GM12878 (cell line): ENCODE measurements around the gene AQP3. TPM values are rescaled to one million over a fixed set of nuclear protein-coding genes. Genes with fewer than 3 reads are reported as not detected.

ENCODE experiments used
- ATAC-seq: fragments of 200-7000 bp; cut with Tn5 transposase; 3 replicates; pipeline ENCODE4 v1.9.1; 2020; ENCODE audit warnings: mild to moderate bottlenecking, moderate library complexity
- BruUV-seq: library from RNA; stranded (reverse); fragments of 400-500 nt; replicated peaks from 2 replicates; lab custom pipeline; 2021; lab: Mats Ljungman, UMichigan
- CTCF ChIA-PET: fragments of 300-600 bp; sonication (Branson Sonifier 250); formaldehyde crosslinking; extraction: SDS; loops from one replicate; lab custom pipeline; 2021; ENCODE audit warnings: inconsistent platforms; lab: Yijun Ruan, JAX
- POLR2A ChIA-PET: fragments of 350-600 bp; formaldehyde crosslinking; extraction: SDS; loops from one replicate; lab custom pipeline; 2021; ENCODE audit warnings: inconsistent platforms; lab: Charles Lee
- RAD21 ChIA-PET: fragments of 300-600 bp; sonication (Branson Sonifier 250); formaldehyde crosslinking; loops from one replicate; lab custom pipeline; 2023; ENCODE audit warnings: antibody characterized with exemption; ENCODE audit not compliant: unreplicated experiment; lab: Charles Lee
- SMC1A ChIA-PET: fragments of 300-600 bp; sonication (Branson Sonifier 250); formaldehyde crosslinking; loops from one replicate; lab custom pipeline; 2023; ENCODE audit not compliant: unreplicated experiment, uncharacterized antibody; lab: Charles Lee
- DNase-seq: peaks from one replicate; pipeline ENCODE4 v3.0.0-alpha.2; 2011; ENCODE audit warnings: low read depth, low spot score
- FAIRE-seq: peaks from 3 replicates; lab custom pipeline; 2011; peaks lifted over from hg19 to GRCh38; lab: Jason Lieb, UNC
- H2AFZ ChIP-seq: 2 replicates; pipeline ENCODE4 v1.6.0; 2011; ENCODE audit warnings: low read depth, low read length, control low read depth; ENCODE audit not compliant: control insufficient read depth
- H3K27ac ChIP-seq: 2 replicates; pipeline ENCODE4 v1.5.1; 2011; ENCODE audit warnings: control low read depth; ENCODE audit not compliant: control insufficient read depth, insufficient read depth
- H3K27me3 ChIP-seq, 2 experiments: replicated peaks in 1 of 2; 2 replicates each; pipeline versions ENCODE4 v1.6.0 to v1.6.1; 2011; ENCODE audit warnings: low read length in 1 of 2; ENCODE audit not compliant: control insufficient read depth in 2 of 2, insufficient read depth in 2 of 2
- H3K36me3 ChIP-seq, 2 experiments: 2 replicates each; pipeline ENCODE4 v1.5.1; 2011; ENCODE audit warnings: low read length in 1 of 2; ENCODE audit not compliant: control insufficient read depth in 2 of 2, insufficient read depth in 2 of 2
- H3K4me1 ChIP-seq: 2 replicates; pipeline ENCODE4 v1.6.1; 2011; ENCODE audit warnings: mild to moderate bottlenecking, low read length, moderate library complexity, mixed read lengths; ENCODE audit not compliant: control insufficient read depth, insufficient read depth
- H3K4me2 ChIP-seq: 2 replicates; pipeline ENCODE4 v1.6.0; 2011; ENCODE audit warnings: control low read depth; ENCODE audit not compliant: control insufficient read depth, insufficient read depth
- H3K4me3 ChIP-seq: fragments of 200-600 bp; sonication (generic); 2 replicates; pipeline ENCODE4 v1.5.1; 2016
- H3K79me2 ChIP-seq: 2 replicates; pipeline ENCODE4 v1.6.0; 2011; ENCODE audit warnings: low read length; ENCODE audit not compliant: control insufficient read depth, insufficient read depth
- H3K9ac ChIP-seq: 2 replicates; pipeline ENCODE4 v1.8.0; 2011; ENCODE audit warnings: low read length, control low read depth, mixed read lengths; ENCODE audit not compliant: control insufficient read depth, insufficient read depth
- H3K9me3 ChIP-seq: replicated peaks from 3 replicates; pipeline ENCODE4 v1.5.1; 2011; ENCODE audit warnings: mild to moderate bottlenecking, low read length; ENCODE audit not compliant: control insufficient read depth, insufficient read depth
- H4K20me1 ChIP-seq: 2 replicates; pipeline ENCODE4 v1.6.0; 2011; ENCODE audit not compliant: control insufficient read depth, insufficient read depth
- DPF2 ChIP-seq: fragments of 450-650 bp; IDR thresholded peaks from 2 replicates; pipeline ENCODE4 v1.6.1; 2017; ENCODE audit warnings: mild to moderate bottlenecking
- EGR1 ChIP-seq, 2 experiments: IDR thresholded peaks; 1 replicate in 1 of 2; 2 replicates in 1 of 2; pipeline ENCODE4 v1.6.1; 2011 to 2012; ENCODE audit warnings: low read depth in 2 of 2, low read length in 2 of 2, borderline replicate concordance in 1 of 2, mild to moderate bottlenecking in 1 of 2, moderate library complexity in 1 of 2
- EZH2 ChIP-seq: IDR thresholded peaks from 2 replicates; pipeline ENCODE4 v1.6.1; 2012; ENCODE audit warnings: low read depth, mild to moderate bottlenecking, control low read depth, inconsistent platforms, low read length, borderline replicate concordance; ENCODE audit not compliant: control insufficient read depth
- HSF1 ChIP-seq: fragments of 150-350 bp; IDR thresholded peaks from 2 replicates; pipeline ENCODE4 v1.6.1; 2014; ENCODE audit warnings: mild to moderate bottlenecking, low read depth, low read length
- IRF4 ChIP-seq: IDR thresholded peaks from 2 replicates; pipeline ENCODE4 v1.6.1; 2011; ENCODE audit warnings: low read depth, low read length
- JUND ChIP-seq: IDR thresholded peaks from 2 replicates; pipeline ENCODE4 v1.6.1; 2012; ENCODE audit warnings: low read depth, mild to moderate bottlenecking, low read length, improper control_type of control experiment, moderate library complexity
- NBN ChIP-seq: fragments of 450-650 bp; IDR thresholded peaks from 2 replicates; pipeline ENCODE4 v1.6.1; 2016
- NR2C1 ChIP-seq: fragments of 450-650 bp; IDR thresholded peaks from 2 replicates; pipeline ENCODE4 v1.6.1; 2017; ENCODE audit warnings: antibody characterized with exemption, mild to moderate bottlenecking, moderate library complexity
- POLR2A ChIP-seq: IDR thresholded peaks from 2 replicates; pipeline ENCODE4 v1.6.1; 2011; ENCODE audit warnings: low read depth, mild to moderate bottlenecking, low read length
- RAD21 ChIP-seq: IDR thresholded peaks from 2 replicates; pipeline ENCODE4 v1.6.1; 2011; ENCODE audit warnings: mild to moderate bottlenecking, low read depth, low read length, moderate library complexity; ENCODE audit not compliant: insufficient read depth
- TARDBP ChIP-seq: IDR thresholded peaks from 2 replicates; pipeline ENCODE4 v1.6.1; 2016; ENCODE audit warnings: borderline replicate concordance
- YY1 ChIP-seq: IDR thresholded peaks from 2 replicates; pipeline ENCODE4 v1.6.1; 2011; ENCODE audit warnings: low read depth, mild to moderate bottlenecking, low read length
- ZBTB11 ChIP-seq: fragments of 450-650 bp; formaldehyde crosslinking; IDR thresholded peaks from 2 replicates; pipeline ENCODE4 v1.5.0; 2022; ENCODE audit warnings: mild to moderate bottlenecking, missing genetic modification characterization
- ZNF592 ChIP-seq: fragments of 450-650 bp; IDR thresholded peaks from 2 replicates; pipeline ENCODE4 v1.6.1; 2017; ENCODE audit warnings: mild to moderate bottlenecking, moderate library complexity
- WGBS: methylation state at CpG from one replicate; pipeline ENCODE4 v1.1.6; 2016; ENCODE audit warnings: low lambda C conversion rate; ENCODE audit not compliant: insufficient replicate concordance, insufficient coverage; ENCODE audit errors: missing lambda C conversion rate; 5-methylcytosine and 5-hydroxymethylcytosine counted together
- in situ Hi-C: fragments of 300-500 bp; cut with MboI; formaldehyde crosslinking; loops from 9 replicates; pipeline ENCODE4 v1.14.3; 2018; ENCODE audit warnings: mixed read lengths
- intact Hi-C: fragments of 100-400 bp; cut with micrococcal nuclease; formaldehyde crosslinking; loops from one replicate; pipeline ENCODE4 v1.14.2; 2022; ENCODE audit not compliant: unreplicated experiment
- polyA plus RNA-seq, 11 experiments: library from polyadenylated mRNA; depleted of rRNA in 4 of 11; unstranded in 6 of 11; stranded (reverse) in 5 of 11; fragments of >200 nt; fragmentation: Nextera tagmentation in 4 of 11; fragmentation: Illumina TruSeq in 1 of 11; extraction: Ambion mirVana in 4 of 11; extraction: Trizol in 1 of 11; gene quantifications; 1 replicate in 1 of 11; 2 replicates in 10 of 11; pipeline versions ENCODE4 v1.2.1 to v1.2.3, GENCODE V29; 2011 to 2016; ENCODE audit warnings: inconsistent platforms in 2 of 11, missing spikeins in 2 of 11, low read depth in 1 of 11
- total RNA-seq, 4 experiments: library from RNA; depleted of rRNA in 3 of 4; stranded (reverse); fragments of >200 nt in 3 of 4; fragmentation: Illumina TruSeq in 1 of 4; extraction: Trizol in 1 of 4; gene quantifications; 2 replicates each; pipeline versions ENCODE4 v1.2.1 to v1.2.3, GENCODE V29; 2013 to 2021

AQP3 gene
- total and polyA plus RNA-seq, 10 of the 15 experiments (the other 5 are each of a cell fraction or from before 2014, with no cell fraction given), result 0.60 to 11.8 (median 4.5) TPM

GRCh38 chr9:33472171-33472880 is 24.9 kb upstream of the AQP3 start (continued):
- TF ChIP-seq ZNF592, result no peak

- ChIA-PET RAD21 (interaction anchor here (0.6 kb wide), 1 partner anchor 8 kb away, joined by 3 read pairs; no protein-coding TSS in a partner anchor), POLR2A (no interaction called here), SMC1A (interaction anchor here (0.6 to 3.9 kb wide), 4 partner anchors 12 to 1380 kb away, joined by 3 to 20 read pairs (median 10); no protein-coding TSS in a partner anchor), CTCF (interaction anchor here (0.7 to 14.3 kb wide), 4 partner anchors 18 to 97 kb away, joined by 3 to 154 read pairs (median 18); no protein-coding TSS in a partner anchor)
- H2AFZ ChIP-seq, result no peak overlapping the region
- BruUV-seq, result no TSS peak
- DNase-seq (no peak), ATAC-seq (no peak), FAIRE-seq (no peak)
- no peaks in the 10 kb centered on the region for H4K20me1 ChIP-seq
- WGBS, result 95% methylated on average over 2 of the region's 2 CpGs
- intact Hi-C loops (no loop called here), in situ Hi-C loops (no loop called here)
- no peak overlapping the region for H3K9ac ChIP-seq
- no peaks in the 10 kb centered on the region for H3K9me3 ChIP-seq
- H3K27me3 ChIP-seq, result no peaks in the 10 kb centered on the region
- H3K79me2 ChIP-seq, result peaks cover 22% of the 10 kb centered on the region
- peaks cover 17 to 32% of the 10 kb centered on the region in 2 experiments for H3K36me3 ChIP-seq
- peaks cover 7% of the 10 kb centered on the region for H3K4me1 ChIP-seq
- no peak overlapping the region for H3K27ac ChIP-seq
- H3K4me2 ChIP-seq, result no peak overlapping the region
- H3K4me3 ChIP-seq, result no peak overlapping the region
- TF ChIP-seq NR2C1 (no peak), YY1 (no peak), EZH2 (no peak), NBN (no peak), RAD21 (no peak), POLR2A (no peak), EGR1 (IDR thresholded peaks at IDR 0.05; ENCODE audit: borderline replicate concordance in 1 of 2, low read depth in 2 of 2, low read length in 2 of 2) (no peak), HSF1 (no peak), JUND (no peak), ZBTB11 (CRISPR knock-in tag) (no peak), TARDBP (no peak), IRF4 (no peak), DPF2 (no peak)
Measured at GRCh38 chr9:33471361-33471760, 24.0 kb upstream of the AQP3 start.
